HepG2 (cell line): ENCODE measurements around the gene NRL. TPM values are rescaled to one million over a fixed set of nuclear protein-coding genes. Genes with fewer than 3 reads are reported as not detected.

Source experiments
- GZF1 ChIP-seq: sonication (generic); formaldehyde crosslinking; IDR thresholded peaks from 2 replicates; pipeline ENCODE4 v1.5.1; 2020; ENCODE audit warnings: mild to moderate bottlenecking, missing genetic modification reagents
- HBP1 ChIP-seq: IDR thresholded peaks from 2 replicates; pipeline ENCODE4 v1.6.1; 2016; ENCODE audit warnings: low read depth, control low read depth
- IRF2 ChIP-seq: IDR thresholded peaks from 2 replicates; pipeline ENCODE4 v1.6.1; 2018; ENCODE audit warnings: missing genetic modification reagents, missing compliant biosample characterization
- KLF11 ChIP-seq: IDR thresholded peaks from 2 replicates; pipeline ENCODE4 v1.6.1; 2016; ENCODE audit warnings: missing compliant biosample characterization
- NR1H2 ChIP-seq: sonication (generic); formaldehyde crosslinking; IDR thresholded peaks from 2 replicates; pipeline ENCODE4 v1.8.1; 2022; ENCODE audit warnings: low read depth, missing genetic modification reagents, borderline replicate concordance
- PAX8 ChIP-seq: sonication (generic); formaldehyde crosslinking; IDR thresholded peaks from 2 replicates; pipeline ENCODE4 v1.8.0; 2022; ENCODE audit warnings: mild to moderate bottlenecking, missing genetic modification reagents, borderline replicate concordance
- PHF21A ChIP-seq: sonication (generic); formaldehyde crosslinking; IDR thresholded peaks from 2 replicates; pipeline ENCODE4 v1.5.0; 2020; ENCODE audit warnings: mild to moderate bottlenecking, missing genetic modification reagents
- PRDM15 ChIP-seq: sonication (generic); formaldehyde crosslinking; IDR thresholded peaks from 2 replicates; pipeline ENCODE4 v1.4.0; 2020; ENCODE audit warnings: missing genetic modification reagents
- SMARCC2 ChIP-seq: fragments of 450-650 bp; IDR thresholded peaks from 2 replicates; pipeline ENCODE4 v1.6.1; 2017; ENCODE audit warnings: antibody characterized with exemption, mild to moderate bottlenecking
- SP2 ChIP-seq: sonication (generic); formaldehyde crosslinking; IDR thresholded peaks from 2 replicates; pipeline ENCODE4 v1.5.1; 2020; ENCODE audit warnings: mild to moderate bottlenecking, missing genetic modification reagents
- ZBTB26 ChIP-seq: IDR thresholded peaks from 2 replicates; pipeline ENCODE4 v1.6.1; 2016; ENCODE audit warnings: missing compliant biosample characterization, missing genetic modification reagents, borderline replicate concordance
- ZFP36L2 ChIP-seq: sonication (generic); formaldehyde crosslinking; IDR thresholded peaks from 2 replicates; pipeline ENCODE4 v1.4.0; 2020; ENCODE audit warnings: missing genetic modification reagents
- ZFP62 ChIP-seq: sonication (generic); formaldehyde crosslinking; IDR thresholded peaks from 2 replicates; pipeline ENCODE4 v1.4.0; 2020; ENCODE audit warnings: missing genetic modification reagents
- ZKSCAN1 ChIP-seq: fragments of 150-350 bp; IDR thresholded peaks from 2 replicates; pipeline ENCODE4 v1.6.1; 2014; ENCODE audit warnings: low read length
- ZNF138 ChIP-seq: sonication (generic); formaldehyde crosslinking; IDR thresholded peaks from 2 replicates; pipeline ENCODE4 v1.5.0; 2020; ENCODE audit warnings: mild to moderate bottlenecking, low read depth, missing genetic modification reagents
- ZNF251 ChIP-seq: sonication (generic); formaldehyde crosslinking; IDR thresholded peaks from 2 replicates; pipeline ENCODE4 v1.9.0; 2021; ENCODE audit warnings: mild to moderate bottlenecking, missing genetic modification reagents
- ZNF367 ChIP-seq: sonication (generic); formaldehyde crosslinking; IDR thresholded peaks from 2 replicates; pipeline ENCODE4 v1.4.0; 2020; ENCODE audit warnings: missing genetic modification reagents, borderline replicate concordance
- ZNF430 ChIP-seq: sonication (generic); formaldehyde crosslinking; IDR thresholded peaks from 2 replicates; pipeline ENCODE4 v1.9.0; 2021; ENCODE audit warnings: mild to moderate bottlenecking, missing genetic modification reagents
- ZNF546 ChIP-seq: sonication (generic); formaldehyde crosslinking; conservative IDR thresholded peaks from 2 replicates; pipeline ENCODE4 v1.8.1; 2023; ENCODE audit warnings: mild to moderate bottlenecking, missing genetic modification reagents
- ZNF547 ChIP-seq: sonication (generic); formaldehyde crosslinking; IDR thresholded peaks from 2 replicates; pipeline ENCODE4 v1.5.1; 2020; ENCODE audit warnings: mild to moderate bottlenecking, missing genetic modification reagents
- ZNF549 ChIP-seq: sonication (generic); formaldehyde crosslinking; IDR thresholded peaks from 2 replicates; pipeline ENCODE4 v1.5.0; 2020; ENCODE audit warnings: missing genetic modification reagents
- ZNF556 ChIP-seq: sonication (generic); formaldehyde crosslinking; IDR thresholded peaks from 2 replicates; pipeline ENCODE4 v1.4.0; 2020; ENCODE audit warnings: mild to moderate bottlenecking, missing genetic modification reagents, borderline replicate concordance
- ZNF747 ChIP-seq: sonication (generic); formaldehyde crosslinking; IDR thresholded peaks from 2 replicates; pipeline ENCODE4 v1.8.1; 2023; ENCODE audit warnings: missing genetic modification reagents, mild to moderate bottlenecking, borderline replicate concordance
- ZNF841 ChIP-seq: sonication (generic); formaldehyde crosslinking; IDR thresholded peaks from 2 replicates; pipeline ENCODE4 v1.8.1; 2023; ENCODE audit warnings: missing genetic modification reagents, borderline replicate concordance
- polyA plus RNA-seq, 8 experiments: library from polyadenylated mRNA; depleted of rRNA in 3 of 8; stranded (reverse) in 7 of 8; unstranded in 1 of 8; fragments of >200 nt; fragmentation: Illumina TruSeq in 4 of 8; extraction: Trizol in 4 of 8; gene quantifications; 2 replicates each; pipeline versions ENCODE4 v1.2.1 to v1.2.3, GENCODE V29; 2011 to 2016; ENCODE audit warnings: low read depth in 4 of 8, missing spikeins in 1 of 8, mixed read lengths in 1 of 8; ENCODE audit not compliant: insufficient read depth in 1 of 8
- total RNA-seq, 5 experiments: library from RNA; depleted of rRNA; stranded (reverse); fragments of >200 nt; fragmentation: Illumina TruSeq; extraction: Trizol; gene quantifications; 2 replicates each; pipeline ENCODE4 v1.2.3, GENCODE V29; 2016; ENCODE audit warnings: low read depth in 1 of 5

The NRL gene
- total and polyA plus RNA-seq, 2 of the 13 experiments (the other 11 are each of a cell fraction or from before 2014, with no cell fraction given): 2.5 to 4.7 TPM

- TF ChIP-seq SP2 (CRISPR knock-in tag) (no peak), ZNF549 (CRISPR knock-in tag) (no peak), HBP1 (CRISPR knock-in tag) (0 out of 2 replicates have a peak, but pooled peaks have one; percentile 35), ZBTB26 (CRISPR knock-in tag) (no peak), PRDM15 (no peak), ZNF841 (CRISPR knock-in tag) (no peak), ZNF546 (CRISPR knock-in tag) (no peak), ZFP36L2 (no peak), NR1H2 (no peak), KLF11 (CRISPR knock-in tag) (no peak), GZF1 (CRISPR knock-in tag) (no peak), IRF2 (no peak), ZNF556 (CRISPR knock-in tag) (no peak; the same call in 1 of the 2 replicates), ZFP62 (CRISPR knock-in tag) (no peak), SMARCC2 (no peak), ZNF138 (CRISPR knock-in tag) (no peak), ZNF547 (peak; percentile 42; the same call in 1 of the 2 replicates), PAX8 (CRISPR knock-in tag) (no peak; the same call in 1 of the 2 replicates), PHF21A (no peak), ZNF747 (CRISPR knock-in tag) (0 out of 2 replicates have a peak, but pooled peaks have one; percentile 42), ZKSCAN1 (no peak), ZNF430 (CRISPR knock-in tag) (no peak), ZNF251 (no peak), ZNF367 (no peak)
Observed at GRCh38 chr14:24074625-24075484, 39.9 kb downstream of the NRL start (continued).
